Activated CD4-positive, alpha-beta T cell treated with anti-CD3 and anti-CD28 coated beads, Interleukin-2, amount 10 ng/mL, durations not matched to agents 7 days and 5 days (primary cell): ENCODE measurements around the gene GOLT1A. TPM values are rescaled to one million over a fixed set of nuclear protein-coding genes. Genes with fewer than 3 reads are reported as not detected.

Experiments used
- CTCF ChIA-PET: fragments of 350-600 bp; sonication (Branson Sonifier 250); formaldehyde crosslinking; loops from one replicate; lab custom pipeline; 2021; ENCODE audit warnings: antibody characterized with exemption; lab: Charles Lee
- POLR2A ChIA-PET: fragments of 350-600 bp; sonication (Branson Sonifier 250); formaldehyde crosslinking; loops from one replicate; lab custom pipeline; 2021; ENCODE audit warnings: antibody characterized with exemption; lab: Charles Lee
- DNase-seq: peaks from one replicate; pipeline ENCODE4 v3.0.0-alpha.2; 2020
- H3K27ac Mint-ChIP-seq: one replicate; pipeline ENCODE4 v1.8.0; 2021; ENCODE audit warnings: mild to moderate bottlenecking, moderate library complexity, mixed read lengths
- H3K27me3 Mint-ChIP-seq: one replicate; pipeline ENCODE4 v1.8.0; 2021; ENCODE audit warnings: mixed read lengths
- H3K36me3 Mint-ChIP-seq: one replicate; pipeline ENCODE4 v1.8.0; 2021; ENCODE audit warnings: low read depth, mixed read lengths
- H3K4me1 Mint-ChIP-seq: one replicate; pipeline ENCODE4 v1.8.0; 2021; ENCODE audit warnings: mixed read lengths
- H3K4me3 Mint-ChIP-seq: one replicate; pipeline ENCODE4 v1.8.0; 2021; ENCODE audit warnings: mild to moderate bottlenecking, moderate library complexity, mixed read lengths
- H3K9me3 Mint-ChIP-seq: one replicate; pipeline ENCODE4 v1.8.0; 2021; ENCODE audit warnings: mixed read lengths
- total RNA-seq, 2 experiments: library from RNA; stranded (reverse); gene quantifications; one replicate each; pipeline ENCODE4 v1.2.3, GENCODE V29; 2021

The GOLT1A gene
- total RNA-seq, 2 experiments from 2014 or later: not detected

GRCh38 chr1:204192046-204192445 lies 21.7 kb downstream of the GOLT1A start:
- H3K27me3 Mint-ChIP-seq: peaks cover 40% of the 10 kb centered on the region
- no peak for DNase-seq
- no peak overlapping the region for H3K27ac Mint-ChIP-seq
- CTCF ChIA-PET: interaction anchor here (0.6 to 0.9 kb wide), 3 partner anchors 9 to 928 kb away, joined by 3 read pairs; no protein-coding TSS in a partner anchor
- no peaks in the 10 kb centered on the region for H3K36me3 Mint-ChIP-seq
- H3K4me3 Mint-ChIP-seq: no peak overlapping the region
- POLR2A ChIA-PET: no interaction called here
- H3K4me1 Mint-ChIP-seq: peaks cover 12% of the 10 kb centered on the region
- H3K9me3 Mint-ChIP-seq: peaks cover 3% of the 10 kb centered on the region

GRCh38 chr1:204191456-204191855 lies 22.3 kb downstream of the GOLT1A start:
- Mint-ChIP-seq H3K4me1 (peaks cover 12% of the 10 kb centered on the region), H3K36me3 (no peaks in the 10 kb centered on the region), H3K9me3 (peaks cover 3% of the 10 kb centered on the region), H3K27ac (no peak overlapping the region), H3K4me3 (no peak overlapping the region), H3K27me3 (peaks cover 42% of the 10 kb centered on the region)
- no peak for DNase-seq
- ChIA-PET POLR2A (no interaction called here), CTCF (interaction anchor here (0.7 to 1.5 kb wide), 4 partner anchors 9 to 927 kb away, joined by 3 to 6 read pairs (median 4); no protein-coding TSS in a partner anchor)

DNA sequence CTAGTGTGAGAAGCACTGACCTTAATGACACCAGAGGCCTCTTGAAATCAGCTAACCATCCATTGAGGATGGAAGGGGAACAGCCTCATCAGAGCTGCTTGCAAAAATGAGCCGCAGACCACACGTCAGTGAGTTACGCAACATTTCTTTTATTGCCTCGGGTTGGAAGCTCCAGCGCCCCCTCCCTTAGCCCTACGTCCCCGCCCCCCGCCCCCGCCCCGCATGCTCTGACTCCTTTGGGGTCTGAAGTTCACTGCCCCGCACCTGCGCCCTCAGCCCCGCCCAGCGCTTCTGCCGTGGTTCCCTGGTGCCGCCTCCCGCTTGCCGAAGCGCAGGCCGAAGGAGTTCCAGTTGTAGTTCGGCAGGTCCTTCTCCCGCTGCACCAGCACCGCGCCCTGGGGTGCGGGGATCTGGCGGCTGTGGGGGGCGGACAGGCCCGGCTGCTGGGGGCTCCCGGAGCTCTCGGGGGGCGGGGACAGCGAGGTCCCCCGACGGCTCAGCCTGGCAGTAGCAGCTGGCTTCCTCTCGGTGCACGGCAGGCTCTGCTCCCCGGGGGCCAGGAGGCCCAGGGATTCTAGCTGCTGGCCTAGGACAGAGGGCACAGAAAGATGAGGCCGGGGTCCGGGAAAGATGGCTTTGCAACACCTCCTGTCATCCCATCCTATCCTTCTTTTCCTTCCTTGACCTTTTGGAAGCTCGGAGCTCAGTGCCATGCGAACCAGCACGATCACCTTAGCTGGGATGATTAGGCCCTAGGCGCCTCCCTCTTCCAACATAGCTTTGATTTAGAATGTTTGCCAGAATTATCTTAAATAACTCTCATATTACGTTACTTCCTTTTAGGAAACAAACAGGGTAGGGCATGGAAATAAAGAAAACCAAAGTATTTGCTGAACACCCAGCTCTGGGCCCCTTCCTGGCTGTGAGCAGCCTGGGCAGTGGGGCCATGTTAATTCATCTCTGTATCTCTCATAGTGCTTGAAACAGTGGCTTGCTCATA lies 23.3 kb downstream of the GOLT1A start:
- Mint-ChIP-seq H3K4me3 (no peak overlapping the region), H3K27me3 (peaks cover 42% of the 10 kb centered on the region), H3K27ac (no peak overlapping the region), H3K36me3 (no peaks in the 10 kb centered on the region), H3K4me1 (peaks cover 12% of the 10 kb centered on the region), H3K9me3 (peaks cover 3% of the 10 kb centered on the region)
- DNase-seq: no peak
- ChIA-PET CTCF (interaction anchor here (0.5 to 1.5 kb wide), 6 partner anchors 10 to 884 kb away, joined by 3 to 6 read pairs (median 3); no protein-coding TSS in a partner anchor), POLR2A (no interaction called here)

DNA sequence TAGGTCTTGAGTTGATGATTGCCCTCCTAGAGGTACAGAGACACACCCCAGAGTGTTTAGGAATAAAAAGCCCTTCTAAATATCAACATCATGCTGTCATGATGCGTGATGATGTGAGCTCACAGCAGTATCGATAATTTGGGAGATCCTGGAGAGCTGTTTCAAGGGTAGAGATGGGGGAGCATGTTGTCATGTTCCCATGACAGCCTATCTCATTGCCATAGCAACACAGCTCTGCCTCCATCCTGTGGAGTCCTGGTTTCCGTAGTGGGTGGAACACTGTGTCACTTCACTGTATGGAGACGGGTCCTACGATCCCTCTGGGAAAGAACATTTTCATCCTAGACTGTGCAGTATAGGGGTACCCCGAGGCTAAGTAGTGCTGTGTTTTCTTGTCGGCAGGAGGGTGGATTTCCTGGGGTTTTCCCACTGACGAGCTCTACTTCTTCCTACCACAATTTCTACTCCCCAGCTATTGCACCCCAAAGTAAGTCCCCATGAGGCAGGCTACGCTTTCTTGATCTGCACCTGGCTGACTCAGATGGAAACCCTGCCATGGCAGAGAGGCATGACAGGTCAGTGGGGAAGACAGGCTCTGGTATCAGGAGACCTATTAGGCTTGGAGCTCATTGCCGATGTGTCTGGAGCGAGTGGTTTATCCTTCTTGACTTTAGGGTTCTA lies 24.7 kb downstream of the GOLT1A start:
- DNase-seq: no peak
- H3K27ac Mint-ChIP-seq: no peak overlapping the region
- no peaks in the 10 kb centered on the region for H3K36me3 Mint-ChIP-seq
- H3K4me1 Mint-ChIP-seq: peaks cover 6% of the 10 kb centered on the region
- no peaks in the 10 kb centered on the region for H3K9me3 Mint-ChIP-seq
- POLR2A ChIA-PET: no interaction called here
- peaks cover 45% of the 10 kb centered on the region for H3K27me3 Mint-ChIP-seq
- CTCF ChIA-PET: interaction anchor here (0.5 to 1.7 kb wide), 6 partner anchors 18 to 71 kb away, joined by 3 to 4 read pairs (median 3); partner anchors contain the start of gene REN
- no peak overlapping the region for H3K4me3 Mint-ChIP-seq

DNA sequence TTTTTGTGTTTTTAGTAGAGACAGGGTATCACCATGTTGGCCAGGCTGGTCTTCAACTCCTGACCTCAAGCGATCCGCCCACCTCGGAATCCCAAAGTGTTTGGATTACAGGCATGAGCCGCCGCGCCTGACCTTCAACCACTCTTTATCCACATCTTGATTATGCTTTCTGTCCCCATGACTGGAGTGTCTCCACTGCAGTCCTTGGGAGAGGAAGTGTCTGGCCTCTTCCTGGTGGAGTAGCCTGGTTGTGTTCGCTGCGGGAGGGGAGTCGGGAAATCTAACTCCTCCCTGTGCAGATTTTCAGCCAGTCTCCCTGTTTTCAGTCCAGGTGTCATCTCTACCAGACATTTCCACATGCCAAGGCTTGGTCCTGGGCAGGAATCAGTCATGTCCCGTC lies 27.2 kb downstream of the GOLT1A start:
- no peak for DNase-seq
- Mint-ChIP-seq H3K36me3 (no peaks in the 10 kb centered on the region), H3K9me3 (no peaks in the 10 kb centered on the region), H3K4me3 (no peak overlapping the region), H3K27ac (no peak overlapping the region), H3K27me3 (peaks cover 39% of the 10 kb centered on the region), H3K4me1 (peaks cover 6% of the 10 kb centered on the region)
- POLR2A ChIA-PET: no interaction called here
- CTCF ChIA-PET: interaction anchor here (1.2 kb wide), 2 partner anchors 11 to 329 kb away, joined by 3 read pairs; no protein-coding TSS in a partner anchor

DNA sequence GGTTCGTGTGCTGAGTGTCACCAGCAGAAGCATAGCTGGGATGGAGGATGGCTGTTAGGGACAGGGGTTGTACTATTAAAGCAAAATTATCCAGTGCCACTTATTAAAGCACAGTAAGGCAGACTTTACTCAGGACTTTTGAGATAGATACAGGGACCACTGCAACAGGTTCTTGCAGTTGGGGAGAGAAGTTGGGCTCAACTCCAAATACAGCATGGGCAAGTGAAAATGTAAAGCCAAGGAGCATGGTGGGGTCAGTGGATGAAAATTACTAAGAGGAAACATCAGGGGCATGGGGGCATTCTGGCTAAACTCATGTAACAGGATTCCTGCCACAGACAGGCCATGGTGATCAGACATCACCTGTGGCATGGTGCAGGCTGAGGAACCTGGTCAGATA lies 32.7 kb downstream of the GOLT1A start:
- POLR2A ChIA-PET: no interaction called here
- no peaks in the 10 kb centered on the region for H3K4me1 Mint-ChIP-seq
- DNase-seq: no peak
- H3K4me3 Mint-ChIP-seq: no peak overlapping the region
- no peaks in the 10 kb centered on the region for H3K9me3 Mint-ChIP-seq
- H3K36me3 Mint-ChIP-seq: no peaks in the 10 kb centered on the region
- peaks cover 5% of the 10 kb centered on the region for H3K27me3 Mint-ChIP-seq
- H3K27ac Mint-ChIP-seq: no peak overlapping the region
- CTCF ChIA-PET: no interaction called here

DNA sequence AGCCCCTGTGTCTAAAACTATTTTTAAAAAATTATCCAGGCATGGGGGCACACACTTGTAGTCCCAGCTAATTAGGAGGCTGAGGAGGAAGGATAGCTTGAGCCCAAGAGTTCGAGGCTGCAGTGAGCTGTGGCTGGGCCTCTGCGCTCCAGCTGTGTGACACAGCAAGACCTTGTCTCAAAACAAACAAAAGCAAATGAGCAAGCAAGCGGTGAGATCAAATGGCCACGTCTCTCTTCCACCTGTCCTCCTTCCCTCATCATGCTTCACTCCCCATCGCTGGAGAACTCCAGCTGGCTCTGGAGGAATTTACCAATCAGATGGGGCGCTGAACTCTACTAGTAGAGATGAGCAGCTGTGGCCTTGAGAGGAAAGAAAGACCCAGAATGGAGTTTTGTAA lies 33.7 kb downstream of the GOLT1A start:
- no peak for DNase-seq
- Mint-ChIP-seq H3K9me3 (no peaks in the 10 kb centered on the region), H3K36me3 (no peaks in the 10 kb centered on the region), H3K4me1 (no peaks in the 10 kb centered on the region), H3K27me3 (peaks cover 5% of the 10 kb centered on the region), H3K27ac (no peak overlapping the region), H3K4me3 (no peak overlapping the region)
- CTCF ChIA-PET: interaction anchor here (1.0 kb wide), 1 partner anchor 11 kb away, joined by 4 read pairs; no protein-coding TSS in a partner anchor
- POLR2A ChIA-PET: no interaction called here

GRCh38 chr1:204178487-204179281 lies 35.1 kb downstream of the GOLT1A start:
- POLR2A ChIA-PET: no interaction called here
- Mint-ChIP-seq H3K27ac (no peak overlapping the region), H3K4me3 (no peak overlapping the region), H3K36me3 (no peaks in the 10 kb centered on the region), H3K4me1 (no peaks in the 10 kb centered on the region), H3K9me3 (peaks cover 1% of the 10 kb centered on the region), H3K27me3 (peaks cover 3% of the 10 kb centered on the region)
- no peak for DNase-seq
- CTCF ChIA-PET: interaction anchor here (0.6 to 1.3 kb wide), 2 partner anchors 17 to 316 kb away, joined by 3 read pairs; partner anchors contain the start of gene KISS1

DNA sequence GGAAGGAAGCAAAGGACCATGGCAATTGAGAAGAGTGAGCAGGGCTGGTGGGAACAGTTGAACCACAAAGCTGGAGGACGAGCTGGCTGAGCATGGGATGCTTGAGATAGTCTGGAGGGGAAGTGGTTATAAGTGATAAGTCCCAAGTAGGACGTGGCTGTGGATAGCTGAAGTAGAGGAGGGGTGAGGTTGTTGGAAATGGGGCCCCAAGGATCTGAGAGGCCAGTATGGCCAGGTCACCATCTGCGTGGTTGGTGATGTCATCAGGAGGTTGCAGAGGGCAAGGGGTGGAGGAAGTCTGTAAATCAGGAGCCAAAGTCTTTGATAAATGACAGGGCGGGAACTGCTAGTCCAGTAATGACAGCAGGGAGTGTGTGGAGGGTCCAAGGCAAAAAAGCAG lies 36.7 kb downstream of the GOLT1A start:
- Mint-ChIP-seq H3K4me1 (no peaks in the 10 kb centered on the region), H3K27ac (no peak overlapping the region), H3K4me3 (no peak overlapping the region), H3K27me3 (peaks cover 3% of the 10 kb centered on the region), H3K36me3 (no peaks in the 10 kb centered on the region), H3K9me3 (peaks cover 2% of the 10 kb centered on the region)
- CTCF ChIA-PET: interaction anchor here (1.3 kb wide), 1 partner anchor 19 kb away, joined by 3 read pairs; the partner anchor contains the start of gene KISS1
- no peak for DNase-seq
- POLR2A ChIA-PET: no interaction called here

- POLR2A ChIA-PET: no interaction called here
- CTCF ChIA-PET: interaction anchor here (1.4 kb wide), 1 partner anchor 13 kb away, joined by 4 read pairs; no protein-coding TSS in a partner anchor
- no peak overlapping the region for H3K4me3 Mint-ChIP-seq
- no peaks in the 10 kb centered on the region for H3K36me3 Mint-ChIP-seq
- H3K9me3 Mint-ChIP-seq: peaks cover 6% of the 10 kb centered on the region
- no peak overlapping the region for H3K27ac Mint-ChIP-seq
- H3K27me3 Mint-ChIP-seq: peaks cover 3% of the 10 kb centered on the region
- no peaks in the 10 kb centered on the region for H3K4me1 Mint-ChIP-seq
- DNase-seq: no peak
Measured at GRCh38 chr1:204176049-204176448, 37.7 kb downstream of the GOLT1A start.

- no peak for DNase-seq
- Mint-ChIP-seq H3K27ac (no peak overlapping the region), H3K4me1 (no peaks in the 10 kb centered on the region), H3K27me3 (peaks cover 2% of the 10 kb centered on the region), H3K4me3 (no peak overlapping the region), H3K36me3 (no peaks in the 10 kb centered on the region), H3K9me3 (peaks cover 17% of the 10 kb centered on the region)
- ChIA-PET CTCF (interaction anchor here (1.4 kb wide), 1 partner anchor 12 kb away, joined by 4 read pairs; no protein-coding TSS in a partner anchor), POLR2A (no interaction called here)
Measured at GRCh38 chr1:204174958-204175357, 38.8 kb downstream of the GOLT1A start.
